Astrocyte of the spinal cord (primary cell): ENCODE results near the gene MS4A10.

Experiments used
- DNase-seq: peaks from one replicate; pipeline ENCODE4 v3.0.0; 2011; ENCODE audit warnings: low read depth, low spot score
- H3K4me3 ChIP-seq: 2 replicates; pipeline ENCODE4 v1.5.1; 2011; ENCODE audit warnings: low read depth, mild to moderate bottlenecking, low read length, moderate library complexity
- CTCF ChIP-seq: IDR thresholded peaks from 2 replicates; pipeline ENCODE4 v1.5.1; 2012; ENCODE audit warnings: low read depth, mild to moderate bottlenecking, low read length, inconsistent platforms
- in situ Hi-C: cut with HindIII; loops from 2 replicates; pipeline ENCODE4 v1.10.0; 2017; ENCODE audit warnings: low sequenced_read_pairs

MS4A10 gene

GRCh38 chr11:60748225-60748624 is 36.9 kb upstream of the MS4A10 start:
- in situ Hi-C loops = no loop called here
- no peak overlapping the region for H3K4me3 ChIP-seq
- no peak for DNase-seq
- TF ChIP-seq CTCF = no peak

GRCh38 chr11:60748821-60749220 is 36.3 kb upstream of the MS4A10 start:
- no peak overlapping the region for H3K4me3 ChIP-seq
- no peak for DNase-seq
- no peak for TF ChIP-seq CTCF
- in situ Hi-C loops = no loop called here

GRCh38 chr11:60750911-60751310 is 34.2 kb upstream of the MS4A10 start:
- H3K4me3 ChIP-seq = no peak overlapping the region
- no peak for TF ChIP-seq CTCF
- in situ Hi-C loops = no loop called here
- DNase-seq = no peak

- no peak for DNase-seq
- in situ Hi-C loops = no loop called here
- no peak overlapping the region for H3K4me3 ChIP-seq
- no peak for TF ChIP-seq CTCF
Measured at GRCh38 chr11:60753309-60753708, 31.8 kb upstream of the MS4A10 start.

- in situ Hi-C loops = no loop called here
- no peak for TF ChIP-seq CTCF
- no peak overlapping the region for H3K4me3 ChIP-seq
- no peak for DNase-seq
Measured at GRCh38 chr11:60754887-60755286, 30.2 kb upstream of the MS4A10 start.

- DNase-seq = peak; percentile 1
- no peak within 1 kb of the TSS for H3K4me3 ChIP-seq
- in situ Hi-C loops = no loop called here
- peak; percentile 9 for TF ChIP-seq CTCF
Measured at GRCh38 chr11:60756307-60757032, 28.7 kb upstream of the MS4A10 start, which contains the start of gene MS4A15. MS4A15 (plus strand) TSS chr11:60756867; CDS start chr11:60763734, 6,867 bp downstream.
